ENCODE results near the gene ALB.
"Not testable (repeated sequence)": the region's sequence is repeated elsewhere in the genome, so short reads cannot be mapped to it uniquely, and the experiment has no call there.

Gene ALB

GRCh38 chr4:73404042-73404441, at the start of gene ALB:
TSS of gene ALB (plus strand) at chr4:73404287. CDS start at chr4:73404328, 41 bp downstream.
- H3K79me2 ChIP-seq (ENCODE audit: insufficient read depth, low read length): no peaks in the 10 kb centered on the region
- no peaks in the 10 kb centered on the region for H4K20me1 ChIP-seq (ENCODE audit: low read depth, low read length)
- H2AFZ ChIP-seq (ENCODE audit: low read depth, low read length, severe bottlenecking): no peak within 1 kb of the TSS
- no peak within 1 kb of the TSS for H3K4me2 ChIP-seq (ENCODE audit: low read depth, low read length, poor library complexity, severe bottlenecking)
- no peaks in the 10 kb centered on the region for H3K27me3 ChIP-seq (ENCODE audit: low read length)
- H3K9ac ChIP-seq (ENCODE audit: low read length): no peak within 1 kb of the TSS
- H3K36me3 ChIP-seq (ENCODE audit: low read length): no peaks in the 10 kb centered on the region
- no peaks in the 10 kb centered on the region for H3K9me2 ChIP-seq (replicated peaks; ENCODE audit: insufficient read depth, low read length)
- H3K4me3 ChIP-seq (ENCODE audit: insufficient read depth, low read length, poor library complexity, severe bottlenecking): no peak within 1 kb of the TSS
- H3K27ac ChIP-seq (ENCODE audit: low read depth, low read length): no peak within 1 kb of the TSS
- no peak for TF ChIP-seq CTCF (IDR thresholded peaks at IDR 0.05; ENCODE audit: insufficient read depth, low read length, poor library complexity, severe bottlenecking)
- TF ChIP-seq EZH2phosphoT487 (conservative IDR thresholded peaks at IDR 0.05; ENCODE audit: low read length): no peak
- no peaks in the 10 kb centered on the region for H3F3A ChIP-seq (ENCODE audit: insufficient read depth)
- H3K9me3 ChIP-seq (ENCODE audit: insufficient read depth, low read length): no peaks in the 10 kb centered on the region

- H3K4me2 ChIP-seq (ENCODE audit: low read depth, low read length, poor library complexity, severe bottlenecking); H2AFZ ChIP-seq (ENCODE audit: low read depth, low read length, severe bottlenecking); H3K36me3 ChIP-seq (ENCODE audit: low read length); H3F3A ChIP-seq (ENCODE audit: insufficient read depth); H3K9me3 ChIP-seq (ENCODE audit: insufficient read depth, low read length); H3K27me3 ChIP-seq (ENCODE audit: low read length); H3K9me2 ChIP-seq (replicated peaks; ENCODE audit: insufficient read depth, low read length); H4K20me1 ChIP-seq (ENCODE audit: low read depth, low read length); H3K27ac ChIP-seq (ENCODE audit: low read depth, low read length); H3K4me3 ChIP-seq (ENCODE audit: insufficient read depth, low read length, poor library complexity, severe bottlenecking); H3K79me2 ChIP-seq (ENCODE audit: insufficient read depth, low read length); H3K9ac ChIP-seq (ENCODE audit: low read length): not testable (repeated sequence)
Measured at GRCh38 chr4:73357174-73357573, 46.9 kb upstream of the ALB start.

GRCh38 chr4:73369506-73370199, 34.4 kb upstream of the ALB start:
- not testable (repeated sequence) for H4K20me1 ChIP-seq (ENCODE audit: low read depth, low read length); H3K4me2 ChIP-seq (ENCODE audit: low read depth, low read length, poor library complexity, severe bottlenecking); H3K79me2 ChIP-seq (ENCODE audit: insufficient read depth, low read length); H3K27me3 ChIP-seq (ENCODE audit: low read length); H3F3A ChIP-seq (ENCODE audit: insufficient read depth); H3K36me3 ChIP-seq (ENCODE audit: low read length); H3K27ac ChIP-seq (ENCODE audit: low read depth, low read length); H3K9me3 ChIP-seq (ENCODE audit: insufficient read depth, low read length); H3K9me2 ChIP-seq (replicated peaks; ENCODE audit: insufficient read depth, low read length); H3K9ac ChIP-seq (ENCODE audit: low read length); H3K4me3 ChIP-seq (ENCODE audit: insufficient read depth, low read length, poor library complexity, severe bottlenecking); H2AFZ ChIP-seq (ENCODE audit: low read depth, low read length, severe bottlenecking)

- no peak for TF ChIP-seq EZH2phosphoT487 (conservative IDR thresholded peaks at IDR 0.05; ENCODE audit: low read length)
- TF ChIP-seq CTCF (IDR thresholded peaks at IDR 0.05; ENCODE audit: insufficient read depth, low read length, poor library complexity, severe bottlenecking): no peak
- H3K27ac ChIP-seq (ENCODE audit: low read depth, low read length): no peak overlapping the region
- H3K4me2 ChIP-seq (ENCODE audit: low read depth, low read length, poor library complexity, severe bottlenecking): no peak overlapping the region
Measured at GRCh38 chr4:73375328-73375741, 28.8 kb upstream of the ALB start.

More at GRCh38 chr4:73375328-73375741, 28.8 kb upstream of the ALB start:
- Histone ChIP-seq H3K36me3 (ENCODE audit: low read length) (no peaks in the 10 kb centered on the region), H3K79me2 (ENCODE audit: insufficient read depth, low read length) (no peaks in the 10 kb centered on the region), H2AFZ (ENCODE audit: low read depth, low read length, severe bottlenecking) (no peak overlapping the region), H3F3A (ENCODE audit: insufficient read depth) (no peaks in the 10 kb centered on the region), H3K9ac (ENCODE audit: low read length) (no peak overlapping the region), H3K4me3 (ENCODE audit: insufficient read depth, low read length, poor library complexity, severe bottlenecking) (no peak overlapping the region), H4K20me1 (ENCODE audit: low read depth, low read length) (no peaks in the 10 kb centered on the region), H3K9me2 (replicated peaks; ENCODE audit: insufficient read depth, low read length) (no peaks in the 10 kb centered on the region), H3K9me3 (ENCODE audit: insufficient read depth, low read length) (no peaks in the 10 kb centered on the region), H3K27me3 (ENCODE audit: low read length) (no peaks in the 10 kb centered on the region)
